GM21786 (cell line): ENCODE results near the gene SLC16A10.
"Not testable (repeated sequence)": the region's sequence is repeated elsewhere in the genome, so short reads cannot be mapped to it uniquely, and the experiment has no call there.

Source experiments
- ATAC-seq: cut with Tn5 transposase; IDR thresholded peaks from one replicate; pipeline ENCODE4 v1.9.1; 2021; ENCODE audit not compliant: unreplicated experiment

Gene SLC16A10

GRCh38 chr6:111254779-111255166 is 167.5 kb downstream of the SLC16A10 start:
- ATAC-seq, result no peak

DNA sequence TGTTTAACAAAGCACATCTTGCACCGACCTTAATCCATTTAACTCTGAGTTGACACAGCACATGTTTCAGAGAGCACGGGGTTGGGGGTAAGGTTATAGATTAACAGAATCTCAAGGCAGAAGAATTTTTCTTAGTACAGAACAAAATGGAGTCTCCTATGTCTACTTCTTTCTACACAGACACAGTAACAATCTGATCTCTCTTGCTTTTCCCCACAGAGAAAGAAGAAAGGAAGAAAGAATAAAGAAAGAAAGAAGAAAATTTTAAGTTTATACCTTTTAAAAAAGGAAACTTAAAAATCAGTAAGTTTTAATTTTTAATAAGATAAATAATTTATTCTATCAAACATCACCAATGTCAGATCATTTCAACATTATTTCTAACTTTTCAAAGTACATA is 168.5 kb downstream of the SLC16A10 start:
- ATAC-seq, result not testable (repeated sequence)

DNA sequence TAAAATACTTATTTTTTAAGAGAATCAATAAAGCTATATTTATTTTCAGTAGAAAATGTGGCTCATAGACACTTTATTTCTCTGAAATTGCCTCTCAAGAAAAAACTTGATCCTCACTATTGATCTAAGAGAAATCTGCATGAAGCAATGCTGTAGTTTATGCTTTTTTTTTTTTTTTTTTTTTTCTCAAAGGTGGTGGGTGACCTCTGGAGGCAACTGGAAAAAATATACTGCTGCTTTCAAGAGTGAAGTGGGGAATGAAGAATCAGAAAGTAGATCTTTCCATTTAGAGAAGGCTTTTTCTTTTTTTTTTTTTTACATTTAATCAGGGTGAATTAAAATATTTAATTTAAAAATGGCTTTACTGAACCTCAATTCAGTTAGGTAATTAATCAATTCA is 169.3 kb downstream of the SLC16A10 start:
- no peak for ATAC-seq

GRCh38 chr6:111258010-111258409 is 170.7 kb downstream of the SLC16A10 start:
- ATAC-seq, result no peak

GRCh38 chr6:111258615-111259088 is 171.3 kb downstream of the SLC16A10 start:
- no peak for ATAC-seq

- peak; percentile 98 for ATAC-seq
These were observed 172.0 kb downstream of the SLC16A10 start for GRCh38 chr6:111259089-111259831.

- ATAC-seq, result no peak
These were observed 173.4 kb downstream of the SLC16A10 start for GRCh38 chr6:111260570-111261298.

DNA sequence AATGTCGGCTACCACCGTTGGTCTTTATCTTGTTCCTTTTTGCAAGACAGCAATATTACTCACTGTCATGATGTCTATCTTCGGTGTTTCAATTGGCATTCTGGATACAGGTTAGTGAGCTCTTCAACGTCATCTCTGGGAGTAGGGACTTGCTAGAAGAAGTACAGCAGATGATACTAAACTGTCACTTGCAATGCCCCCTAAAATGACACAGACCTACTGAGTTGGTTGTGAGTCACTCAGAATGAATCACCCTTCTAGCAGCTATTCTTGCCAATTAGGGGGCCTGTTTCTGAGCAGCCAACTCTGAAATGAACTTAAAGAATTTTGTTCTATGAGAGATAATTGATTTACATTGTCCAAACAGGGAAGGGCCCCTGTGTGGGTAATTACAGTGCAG is 176.5 kb downstream of the SLC16A10 start:
- no peak for ATAC-seq

- ATAC-seq, result no peak
These were observed 178.5 kb downstream of the SLC16A10 start for GRCh38 chr6:111265842-111266241.

DNA sequence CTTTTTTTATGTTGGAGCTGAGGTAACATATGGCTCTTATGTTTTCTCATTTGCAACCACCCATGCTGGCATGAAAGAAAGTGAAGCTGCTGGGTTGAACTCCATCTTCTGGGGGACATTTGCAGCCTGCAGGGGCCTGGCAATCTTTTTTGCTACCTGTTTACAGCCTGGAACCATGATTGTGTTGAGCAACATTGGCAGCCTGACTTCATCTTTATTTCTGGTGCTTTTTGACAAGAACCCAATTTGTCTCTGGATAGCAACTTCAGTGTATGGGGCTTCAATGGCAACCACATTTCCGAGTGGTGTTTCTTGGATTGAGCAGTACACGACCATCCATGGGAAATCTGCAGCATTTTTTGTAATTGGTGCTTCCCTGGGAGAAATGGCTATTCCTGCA is 179.0 kb downstream of the SLC16A10 start:
- no peak for ATAC-seq

DNA sequence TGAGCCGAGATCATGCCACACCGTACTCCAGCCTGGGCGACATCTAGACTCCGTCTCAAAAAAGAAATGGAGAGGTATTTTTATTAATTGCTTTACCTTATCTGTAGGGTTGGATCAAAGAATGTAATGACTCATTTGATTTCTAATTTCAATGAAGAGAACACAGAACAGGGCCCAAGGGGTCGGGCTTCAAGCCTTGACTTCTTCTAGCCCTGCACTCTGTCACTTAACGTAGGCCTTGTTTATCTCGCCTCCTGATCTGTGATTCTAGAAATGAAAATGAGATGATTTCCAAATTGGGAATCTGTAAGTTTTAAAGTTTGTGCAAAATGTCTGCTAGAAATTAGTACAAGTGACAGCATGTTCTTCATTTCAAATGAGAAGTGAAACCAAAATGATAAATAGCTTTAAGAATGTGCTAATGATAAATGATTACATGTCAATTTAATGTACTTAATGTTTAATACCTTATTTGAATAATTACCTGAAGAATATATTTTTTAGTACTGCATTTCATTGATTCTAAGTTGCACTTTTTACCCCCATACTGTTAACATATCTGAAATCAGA is 180.5 kb downstream of the SLC16A10 start:
- ATAC-seq, result no peak

GRCh38 chr6:111269401-111269970 is 182.2 kb downstream of the SLC16A10 start:
- ATAC-seq, result no peak

DNA sequence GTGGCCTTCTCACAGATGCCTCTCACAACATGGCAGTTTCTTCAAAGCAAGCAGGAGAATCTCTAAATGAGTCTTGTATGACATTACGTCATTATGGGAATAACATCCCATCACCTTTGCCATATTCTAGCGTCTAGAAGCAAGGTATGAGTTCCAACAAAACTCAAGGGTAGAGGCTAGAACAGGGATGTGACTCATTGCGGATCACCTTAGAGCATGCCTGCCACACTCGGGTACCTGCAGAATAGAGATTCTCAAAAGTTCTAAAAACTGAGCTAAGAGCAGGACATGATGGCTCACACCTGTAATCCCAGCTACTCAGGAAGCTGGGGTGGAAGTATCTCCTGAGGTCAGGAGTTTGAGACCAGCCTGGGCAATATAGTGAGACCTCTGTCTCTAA is 182.8 kb downstream of the SLC16A10 start:
- no peak for ATAC-seq

- no peak for ATAC-seq
These were observed 187.4 kb downstream of the SLC16A10 start for GRCh38 chr6:111274593-111275217.

DNA sequence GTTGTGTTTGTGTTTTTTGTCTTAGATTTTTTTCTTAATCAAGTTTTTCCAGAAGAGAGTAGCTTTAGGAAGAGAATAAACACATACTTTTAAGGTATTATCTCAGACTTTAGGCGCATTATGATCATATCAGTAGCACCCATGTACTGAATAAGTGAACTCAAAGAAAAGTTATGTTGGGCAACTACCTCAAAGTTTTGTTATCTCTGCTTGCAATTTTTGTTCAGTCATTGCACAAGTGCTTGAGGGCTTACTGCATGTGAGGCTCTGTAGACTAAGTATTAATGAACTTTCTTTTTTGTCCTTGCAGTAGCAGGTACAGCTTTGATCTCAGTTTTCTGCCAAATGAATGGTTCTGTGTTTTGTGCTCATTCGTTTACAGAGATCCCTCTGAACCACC is 189.0 kb downstream of the SLC16A10 start:
- no peak for ATAC-seq

GRCh38 chr6:111276736-111277135 is 189.4 kb downstream of the SLC16A10 start:
- ATAC-seq, result no peak

GRCh38 chr6:111277819-111278218 is 190.5 kb downstream of the SLC16A10 start:
- ATAC-seq, result no peak

DNA sequence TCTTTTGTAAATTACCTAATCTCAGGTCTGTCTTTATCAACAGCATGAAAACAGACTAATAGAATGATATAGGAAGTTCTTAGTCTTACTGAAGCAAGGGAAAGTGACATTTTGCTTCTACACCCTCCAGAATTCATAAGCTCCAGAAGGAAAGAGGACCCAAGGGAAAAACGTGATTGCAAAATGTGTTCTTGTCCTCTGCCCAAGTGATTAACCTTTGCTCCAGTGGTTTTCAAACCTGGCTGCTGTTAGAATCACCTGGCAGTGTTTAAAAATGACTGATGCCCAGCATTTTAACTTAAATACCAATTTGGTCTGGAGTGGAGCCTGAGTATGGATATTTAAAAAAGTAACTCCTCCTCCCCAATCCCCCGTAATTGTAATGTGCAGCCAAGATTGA is 191.4 kb downstream of the SLC16A10 start:
- no peak for ATAC-seq

- no peak for ATAC-seq
These were observed 193.2 kb downstream of the SLC16A10 start for GRCh38 chr6:111280445-111280955.
